IMR-90 (cell line): Measurements from ENCODE around the gene FUT7. TPM values are rescaled to one million over a fixed set of nuclear protein-coding genes. Genes with fewer than 3 reads are reported as not detected.

Experiments used
- ATAC-seq: fragments of 200-7000 bp; cut with Tn5 transposase; 2 replicates; pipeline ENCODE4 v1.9.1; 2020; ENCODE audit warnings: low read depth, mild to moderate bottlenecking, moderate library complexity
- BruUV-seq: library from RNA; stranded (reverse); fragments of 400-500 nt; replicated peaks from 2 replicates; lab custom pipeline; 2021; lab: Mats Ljungman, UMichigan
- CTCF ChIA-PET: fragments of 300-600 bp; formaldehyde crosslinking; extraction: SDS; loops from one replicate; lab custom pipeline; 2021; ENCODE audit warnings: antibody characterized with exemption; lab: Yijun Ruan, JAX
- POLR2A ChIA-PET: fragments of 300-600 bp; sonication (Branson Sonifier 250); formaldehyde crosslinking; loops from one replicate; lab custom pipeline; 2022; ENCODE audit warnings: antibody characterized with exemption; ENCODE audit not compliant: unreplicated experiment; lab: Charles Lee
- DNase-seq: peaks from one replicate; pipeline ENCODE4 v3.0.0; 2013
- H2AFZ ChIP-seq: replicated peaks from 2 replicates; pipeline ENCODE3; 2013; ENCODE audit warnings: low read length, mild to moderate bottlenecking; ENCODE audit not compliant: poor library complexity
- H2AK5ac ChIP-seq: 2 replicates; pipeline ENCODE4 v1.6.1; 2013; ENCODE audit warnings: low read depth, low read length, inconsistent platforms
- H2AK9ac ChIP-seq: replicated peaks from 2 replicates; pipeline ENCODE3; 2013; ENCODE audit warnings: mild to moderate bottlenecking, low read depth, low read length, moderate library complexity; ENCODE audit not compliant: poor library complexity
- H2BK120ac ChIP-seq: 2 replicates; pipeline ENCODE4 v1.6.1; 2013; ENCODE audit warnings: low read depth, low read length, inconsistent platforms
- H2BK15ac ChIP-seq: 3 replicates; pipeline ENCODE4 v1.6.1; 2013; ENCODE audit warnings: low read depth, low read length, inconsistent platforms
- H2BK20ac ChIP-seq: 2 replicates; pipeline ENCODE4 v1.6.1; 2013; ENCODE audit warnings: low read depth, mild to moderate bottlenecking, inconsistent platforms, low read length, moderate library complexity
- H2BK5ac ChIP-seq: 2 replicates; pipeline ENCODE4 v1.6.1; 2013; ENCODE audit warnings: mild to moderate bottlenecking, low read depth, low read length, inconsistent platforms; ENCODE audit not compliant: poor library complexity, severe bottlenecking
- H3K14ac ChIP-seq: replicated peaks from 2 replicates; pipeline ENCODE4 v1.6.1; 2013; ENCODE audit warnings: low read depth, low read length, inconsistent platforms
- H3K18ac ChIP-seq: 2 replicates; pipeline ENCODE4 v1.6.1; 2013; ENCODE audit warnings: low read depth, low read length, control low read depth
- H3K23ac ChIP-seq: 2 replicates; pipeline ENCODE4 v1.6.1; 2013; ENCODE audit warnings: low read depth, low read length, inconsistent platforms
- H3K27ac ChIP-seq: 2 replicates; pipeline ENCODE4 v1.5.1; 2013; ENCODE audit warnings: mild to moderate bottlenecking, control low read depth, low read length; ENCODE audit not compliant: insufficient read depth
- H3K27me3 ChIP-seq: 2 replicates; pipeline ENCODE4 v1.6.1; 2013; ENCODE audit warnings: low read length; ENCODE audit not compliant: control insufficient read depth, insufficient read depth
- H3K36me3 ChIP-seq: 2 replicates; pipeline ENCODE4 v1.6.1; 2013; ENCODE audit warnings: low read length, mixed read lengths; ENCODE audit not compliant: control insufficient read depth, insufficient read depth
- H3K4ac ChIP-seq: 2 replicates; pipeline ENCODE4 v1.6.1; 2013; ENCODE audit warnings: low read depth, low read length, inconsistent platforms
- H3K4me1 ChIP-seq: 2 replicates; pipeline ENCODE4 v1.6.1; 2013; ENCODE audit warnings: low read length, mixed read lengths; ENCODE audit not compliant: control insufficient read depth, insufficient read depth
- H3K4me2 ChIP-seq: 2 replicates; pipeline ENCODE4 v1.6.1; 2013; ENCODE audit warnings: low read depth, mild to moderate bottlenecking, control low read depth, low read length, moderate library complexity
- H3K4me3 ChIP-seq: 2 replicates; pipeline ENCODE4 v1.5.1; 2013; ENCODE audit warnings: low read depth, mild to moderate bottlenecking, control low read depth, low read length, moderate library complexity; ENCODE audit not compliant: insufficient read depth
- H3K56ac ChIP-seq: 2 replicates; pipeline ENCODE4 v1.6.1; 2013; ENCODE audit warnings: low read length, inconsistent platforms; ENCODE audit not compliant: insufficient read depth; ENCODE audit errors: extremely low read depth
- H3K79me1 ChIP-seq, 2 experiments: 2 replicates each; pipeline ENCODE4 v1.6.1; 2013; ENCODE audit warnings: low read length in 2 of 2, inconsistent platforms in 1 of 2, low read depth in 1 of 2
- H3K9ac ChIP-seq: 2 replicates; pipeline ENCODE4 v1.6.1; 2013; ENCODE audit warnings: low read depth, low read length, control low read depth
- H3K9me1 ChIP-seq: 2 replicates; pipeline ENCODE4 v1.6.1; 2013; ENCODE audit warnings: low read length, inconsistent platforms; ENCODE audit not compliant: insufficient read depth
- H3K9me3 ChIP-seq: 2 replicates; pipeline ENCODE4 v1.6.1; 2013; ENCODE audit warnings: low read length; ENCODE audit not compliant: control insufficient read depth, insufficient read depth
- H4K20me1 ChIP-seq: 2 replicates; pipeline ENCODE4 v1.6.1; 2013; ENCODE audit warnings: low read length, inconsistent platforms; ENCODE audit not compliant: insufficient read depth
- H4K5ac ChIP-seq: 2 replicates; pipeline ENCODE4 v1.6.1; 2013; ENCODE audit warnings: mild to moderate bottlenecking, low read depth, low read length, control low read depth
- H4K8ac ChIP-seq, 2 experiments: 2 replicates each; pipeline ENCODE4 v1.6.1; 2013; ENCODE audit warnings: low read depth in 2 of 2, low read length in 2 of 2, control low read depth in 1 of 2, inconsistent platforms in 1 of 2
- H4K91ac ChIP-seq: 2 replicates; pipeline ENCODE4 v1.6.1; 2013; ENCODE audit warnings: low read depth, low read length, inconsistent platforms; ENCODE audit not compliant: insufficient read depth
- BHLHE40 ChIP-seq: fragments of 150-350 bp; IDR thresholded peaks from 2 replicates; pipeline ENCODE4 v1.6.1; 2016; ENCODE audit warnings: mild to moderate bottlenecking, low read depth, low read length
- MAZ ChIP-seq: IDR thresholded peaks from 2 replicates; pipeline ENCODE4 v1.6.1; 2012; ENCODE audit warnings: low read depth, mild to moderate bottlenecking, low read length, improper control_type of control experiment, moderate library complexity, borderline replicate concordance
- RAD21 ChIP-seq: IDR thresholded peaks from 2 replicates; pipeline ENCODE4 v1.6.1; 2012; ENCODE audit warnings: low read length, improper control_type of control experiment
- RFX5 ChIP-seq: IDR thresholded peaks from 2 replicates; pipeline ENCODE4 v1.8.0; 2012; ENCODE audit warnings: low read depth, mild to moderate bottlenecking, low read length, moderate library complexity
- SMC3 ChIP-seq: fragments of 150-350 bp; IDR thresholded peaks from 2 replicates; pipeline ENCODE4 v1.6.1; 2016; ENCODE audit warnings: low read depth, mild to moderate bottlenecking, antibody characterized with exemption, low read length, moderate library complexity
- USF2 ChIP-seq: fragments of 150-350 bp; IDR thresholded peaks from 2 replicates; pipeline ENCODE4 v1.6.1; 2017; ENCODE audit warnings: mild to moderate bottlenecking, antibody characterized with exemption, low read length, low read depth
- WGBS, 2 experiments: methylation state at CpG; one replicate each; pipeline versions ENCODE4 v1.1.5 to v1.1.7; 2013; ENCODE audit warnings: missing lambda C conversion rate in 2 of 2; ENCODE audit not compliant: insufficient read length in 1 of 2; ENCODE audit errors: extremely low coverage in 2 of 2; 5-methylcytosine and 5-hydroxymethylcytosine counted together
- dilution Hi-C: fragments of 300-500 bp; cut with HindIII; formaldehyde crosslinking; loops from one replicate; pipeline ENCODE4 v1.14.3; 2018; ENCODE audit warnings: low sequenced_read_pairs; ENCODE audit not compliant: unreplicated experiment
- in situ Hi-C: fragments of 300-500 bp; cut with MboI; formaldehyde crosslinking; loops from 3 replicates; pipeline ENCODE4 v1.14.3; 2019; ENCODE audit warnings: low sequenced_read_pairs, inconsistent platforms, mixed read lengths
- intact Hi-C: fragments of 100-400 bp; cut with micrococcal nuclease; formaldehyde crosslinking; loops from 2 replicates; pipeline ENCODE4 v1.10.0; 2022
- polyA plus RNA-seq, 3 experiments: library from polyadenylated mRNA; depleted of rRNA; stranded (reverse); fragments of >200 nt; gene quantifications; 2 replicates each; pipeline ENCODE4 v1.2.3, GENCODE V29; 2012; ENCODE audit warnings: low replicate concordance in 1 of 3
- total RNA-seq: library from RNA; depleted of rRNA; stranded (reverse); fragments of >200 nt; gene quantifications from 2 replicates; pipeline ENCODE4 v1.2.3, GENCODE V29; 2012

FUT7 gene
- total and polyA plus RNA-seq, 2 of the 4 experiments (the other 2 are of a cell fraction) = not detected

- H2AFZ ChIP-seq = no peak overlapping the region
- H3K14ac ChIP-seq = no peak overlapping the region
- H3K27ac ChIP-seq = no peak overlapping the region
- H3K9ac ChIP-seq = no peak overlapping the region
- no peak overlapping the region for H4K8ac ChIP-seq
- no peak overlapping the region for H3K56ac ChIP-seq
- ATAC-seq (no peak), DNase-seq (no peak)
- no peak overlapping the region for H3K23ac ChIP-seq
- H2BK20ac ChIP-seq = no peak overlapping the region
- H2BK5ac ChIP-seq = no peak overlapping the region
- H3K4ac ChIP-seq = no peak overlapping the region
- dilution Hi-C loops (no loop called here), in situ Hi-C loops (no loop called here), intact Hi-C loops (no loop called here)
- no peak overlapping the region for H3K18ac ChIP-seq
- TF ChIP-seq RAD21 (no peak), SMC3 (no peak), MAZ (no peak), BHLHE40 (no peak), RFX5 (no peak), USF2 (no peak)
- H2AK9ac ChIP-seq = no peak overlapping the region
- no peaks in the 10 kb centered on the region for H3K9me1 ChIP-seq
- WGBS, 2 experiments = 100% methylated on average over 14 of the region's 25 CpGs; no CpG with 5 or more reads in 1 of the 2 experiments
- H4K20me1 ChIP-seq = no peaks in the 10 kb centered on the region
- no peak overlapping the region for H3K4me2 ChIP-seq
- ChIA-PET POLR2A (no interaction called here), CTCF (no interaction called here)
- H3K4me1 ChIP-seq = no peaks in the 10 kb centered on the region
- BruUV-seq = no TSS peak
- H2BK15ac ChIP-seq = no peak overlapping the region
- no peak overlapping the region for H2AK5ac ChIP-seq
- H3K9me3 ChIP-seq = no peaks in the 10 kb centered on the region
- H3K36me3 ChIP-seq = peaks cover 42% of the 10 kb centered on the region
- H2BK120ac ChIP-seq = no peak overlapping the region
- no peak overlapping the region for H4K5ac ChIP-seq
- no peaks in the 10 kb centered on the region for H3K27me3 ChIP-seq
- no peak overlapping the region for H4K91ac ChIP-seq
- H3K4me3 ChIP-seq = no peak overlapping the region
- no peaks in the 10 kb centered on the region for H3K79me1 ChIP-seq
Observed at GRCh38 chr9:137015540-137015930, 16.4 kb downstream of the FUT7 start.
